ENCODE data around the gene SRC. TPM values are rescaled to one million over a fixed set of nuclear protein-coding genes. Genes with fewer than 3 reads are reported as not detected.
"Not testable (repeated sequence)": the region's sequence is repeated elsewhere in the genome, so short reads cannot be mapped to it uniquely, and the experiment has no call there.

Gene SRC
- total RNA-seq, 1 experiment from 2014 or later = 185 TPM

GRCh38 chr20:37365760-37366638, 20.1 kb downstream of the SRC start:
- no peak for DNase-seq
- Mint-ChIP-seq H3K36me3 (ENCODE audit: insufficient read depth, unreplicated experiment) (peaks cover 49% of the 10 kb centered on the region), H3K27me3 (ENCODE audit: unreplicated experiment) (no peaks in the 10 kb centered on the region), H3K9me3 (ENCODE audit: low read depth, unreplicated experiment) (no peaks in the 10 kb centered on the region), H3K4me3 (ENCODE audit: low read depth, unreplicated experiment) (no peak overlapping the region), H3K27ac (ENCODE audit: unreplicated experiment) (peak overlapping the region; percentile 11), H3K4me1 (ENCODE audit: low read depth, unreplicated experiment) (peaks cover 10% of the 10 kb centered on the region)
- intact Hi-C loops (cut with micrococcal nuclease; ENCODE audit: unreplicated experiment) = no loop called here
- no TSS peak for BruUV-seq (replicated peaks)
- no peak for TF ChIP-seq CTCF (IDR thresholded peaks at IDR 0.05; ENCODE audit: unreplicated experiment)
- CTCF ChIA-PET = no interaction called here

- no TSS peak for BruUV-seq (replicated peaks)
- intact Hi-C loops (cut with micrococcal nuclease; ENCODE audit: unreplicated experiment) = no loop called here
- Mint-ChIP-seq H3K4me1 (ENCODE audit: low read depth, unreplicated experiment) (peaks cover 17% of the 10 kb centered on the region), H3K27me3 (ENCODE audit: unreplicated experiment) (no peaks in the 10 kb centered on the region), H3K4me3 (ENCODE audit: low read depth, unreplicated experiment) (no peak overlapping the region), H3K27ac (ENCODE audit: unreplicated experiment) (peak overlapping the region; percentile 11), H3K9me3 (ENCODE audit: low read depth, unreplicated experiment) (no peaks in the 10 kb centered on the region), H3K36me3 (ENCODE audit: insufficient read depth, unreplicated experiment) (peaks cover 49% of the 10 kb centered on the region)
- DNase-seq = no peak
- no peak for TF ChIP-seq CTCF (IDR thresholded peaks at IDR 0.05; ENCODE audit: unreplicated experiment)
- CTCF ChIA-PET = no interaction called here
Measured at GRCh38 chr20:37366743-37367142, 20.8 kb downstream of the SRC start.

- Mint-ChIP-seq H3K27ac (ENCODE audit: unreplicated experiment) (no peak overlapping the region), H3K4me1 (ENCODE audit: low read depth, unreplicated experiment) (peaks cover 9% of the 10 kb centered on the region), H3K4me3 (ENCODE audit: low read depth, unreplicated experiment) (no peak overlapping the region), H3K9me3 (ENCODE audit: low read depth, unreplicated experiment) (no peaks in the 10 kb centered on the region), H3K27me3 (ENCODE audit: unreplicated experiment) (no peaks in the 10 kb centered on the region), H3K36me3 (ENCODE audit: insufficient read depth, unreplicated experiment) (peaks cover 56% of the 10 kb centered on the region)
- CTCF ChIA-PET = interaction anchor here (0.7 kb wide), 1 partner anchor 8 kb away, joined by 4 read pairs; no protein-coding TSS in a partner anchor
- TF ChIP-seq CTCF (IDR thresholded peaks at IDR 0.05; ENCODE audit: unreplicated experiment) = no peak
- intact Hi-C loops (cut with micrococcal nuclease; ENCODE audit: unreplicated experiment) = no loop called here
- no peak for DNase-seq
- no TSS peak for BruUV-seq (replicated peaks)
Measured at GRCh38 chr20:37369846-37370245, 23.9 kb downstream of the SRC start.

- Mint-ChIP-seq H3K27ac (ENCODE audit: unreplicated experiment) (peak overlapping the region; percentile 18), H3K4me1 (ENCODE audit: low read depth, unreplicated experiment) (peaks cover 12% of the 10 kb centered on the region), H3K36me3 (ENCODE audit: insufficient read depth, unreplicated experiment) (peaks cover 48% of the 10 kb centered on the region)
- H3K9me3 Mint-ChIP-seq (ENCODE audit: low read depth, unreplicated experiment); H3K4me3 Mint-ChIP-seq (ENCODE audit: low read depth, unreplicated experiment); intact Hi-C loops (cut with micrococcal nuclease; ENCODE audit: unreplicated experiment); H3K27me3 Mint-ChIP-seq (ENCODE audit: unreplicated experiment); DNase-seq; BruUV-seq (replicated peaks): not testable (repeated sequence)
- CTCF ChIA-PET = interaction anchor here (0.6 kb wide), 1 partner anchor 73 kb away, joined by 3 read pairs; no protein-coding TSS in a partner anchor
Measured at GRCh38 chr20:37371845-37372244, 25.9 kb downstream of the SRC start.

GRCh38 chr20:37372441-37372840, 26.5 kb downstream of the SRC start:
- Mint-ChIP-seq H3K9me3 (ENCODE audit: low read depth, unreplicated experiment) (no peaks in the 10 kb centered on the region), H3K27me3 (ENCODE audit: unreplicated experiment) (no peaks in the 10 kb centered on the region), H3K4me1 (ENCODE audit: low read depth, unreplicated experiment) (peaks cover 18% of the 10 kb centered on the region), H3K36me3 (ENCODE audit: insufficient read depth, unreplicated experiment) (peaks cover 48% of the 10 kb centered on the region), H3K4me3 (ENCODE audit: low read depth, unreplicated experiment) (no peak overlapping the region), H3K27ac (ENCODE audit: unreplicated experiment) (peak overlapping the region; percentile 18)
- intact Hi-C loops (cut with micrococcal nuclease; ENCODE audit: unreplicated experiment) = no loop called here
- no peak for TF ChIP-seq CTCF (IDR thresholded peaks at IDR 0.05; ENCODE audit: unreplicated experiment)
- DNase-seq = no peak
- CTCF ChIA-PET = no interaction called here
- BruUV-seq (replicated peaks) = no TSS peak
